Anterior cingulate cortex (tissue), 58 donors: ENCODE data around the gene ULK3.
A peak's percentile ranks its signal among the peaks of the same experiment; 100 is the strongest.

Experiments used
- DNase-seq, 58 donors: peaks; one replicate each; lab custom pipeline; 2025; lab: John Stamatoyannopoulos, UW

Gene ULK3

DNA sequence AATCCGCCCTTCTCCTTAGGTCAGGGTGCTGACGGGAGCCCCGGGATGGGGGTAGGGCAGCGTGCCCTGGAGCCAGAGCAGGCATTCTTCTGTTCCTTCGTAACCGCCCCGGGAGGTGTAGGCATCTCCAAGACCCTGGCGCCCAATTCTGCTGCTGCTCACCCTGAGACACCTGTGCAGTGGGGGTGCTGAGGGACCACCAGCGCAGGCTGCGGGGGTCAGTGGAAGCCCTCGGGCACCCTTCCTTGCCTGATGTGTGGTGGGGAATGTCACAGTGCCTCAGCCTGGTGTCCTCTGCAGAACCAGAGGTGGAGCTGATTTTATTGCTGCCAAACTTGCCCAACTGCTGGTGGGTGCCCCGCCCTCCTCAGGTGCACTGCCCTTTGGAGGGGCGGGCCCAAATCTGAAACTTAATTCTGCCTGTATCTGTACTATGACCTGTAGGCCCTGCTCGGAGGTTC lies 53.8 kb downstream of the ULK3 start:
- DNase-seq = no peak

DNA sequence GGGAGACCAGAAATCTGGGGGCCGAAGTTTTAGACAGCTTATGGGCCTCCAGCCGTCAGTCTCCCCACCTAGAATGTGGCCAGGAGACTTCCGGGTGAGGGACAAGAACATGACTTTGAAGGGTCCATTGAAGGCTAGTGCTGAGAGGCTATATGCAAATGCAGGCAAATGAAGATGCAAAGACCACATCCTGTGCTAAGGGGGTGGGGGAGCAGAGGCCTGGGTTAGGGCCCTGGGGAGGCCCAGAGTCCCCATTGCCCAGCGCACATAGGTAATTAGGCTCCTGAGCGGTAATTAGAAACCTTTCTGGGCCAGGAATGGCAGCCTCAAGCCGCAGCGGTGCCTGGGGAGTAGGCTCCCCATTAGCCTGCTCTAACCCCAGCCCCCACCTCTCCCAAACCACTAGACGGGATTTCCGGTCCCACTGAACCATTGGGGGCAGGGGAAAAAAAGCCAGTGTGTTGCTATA lies 54.2 kb downstream of the ULK3 start:
- no peak for DNase-seq

DNA sequence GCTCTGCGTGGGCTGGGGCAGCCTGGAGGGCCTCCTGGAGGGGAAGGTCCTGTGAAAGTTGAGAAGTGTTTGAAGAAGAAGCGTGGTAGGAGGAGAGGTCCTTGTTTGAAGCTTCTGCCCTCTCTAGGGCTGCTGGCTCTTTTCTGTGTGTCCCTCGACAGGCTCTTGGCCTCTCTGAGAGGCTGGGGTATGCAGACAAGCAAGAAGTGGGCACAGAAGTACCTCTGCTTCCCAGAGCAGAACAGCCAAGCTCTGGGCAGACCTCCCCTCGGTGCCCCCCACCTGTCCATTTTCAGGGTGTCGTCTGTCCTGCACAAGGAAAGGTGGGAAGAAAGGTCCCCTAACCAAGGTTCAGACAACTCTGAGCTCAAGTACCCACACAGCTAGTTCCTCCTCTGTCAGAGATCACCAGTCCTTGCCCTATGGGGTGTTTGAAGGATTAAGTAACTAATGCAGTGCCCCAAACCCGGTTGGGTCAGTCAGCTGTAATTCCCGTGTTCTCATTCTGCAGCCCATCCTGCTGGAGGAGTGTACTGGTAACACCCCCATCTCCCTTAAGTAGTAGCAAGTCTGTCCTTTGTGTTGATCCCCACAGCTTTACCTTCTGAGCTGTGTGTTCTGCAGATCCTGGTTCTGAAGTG lies 54.8 kb downstream of the ULK3 start:
- DNase-seq = no peak

DNA sequence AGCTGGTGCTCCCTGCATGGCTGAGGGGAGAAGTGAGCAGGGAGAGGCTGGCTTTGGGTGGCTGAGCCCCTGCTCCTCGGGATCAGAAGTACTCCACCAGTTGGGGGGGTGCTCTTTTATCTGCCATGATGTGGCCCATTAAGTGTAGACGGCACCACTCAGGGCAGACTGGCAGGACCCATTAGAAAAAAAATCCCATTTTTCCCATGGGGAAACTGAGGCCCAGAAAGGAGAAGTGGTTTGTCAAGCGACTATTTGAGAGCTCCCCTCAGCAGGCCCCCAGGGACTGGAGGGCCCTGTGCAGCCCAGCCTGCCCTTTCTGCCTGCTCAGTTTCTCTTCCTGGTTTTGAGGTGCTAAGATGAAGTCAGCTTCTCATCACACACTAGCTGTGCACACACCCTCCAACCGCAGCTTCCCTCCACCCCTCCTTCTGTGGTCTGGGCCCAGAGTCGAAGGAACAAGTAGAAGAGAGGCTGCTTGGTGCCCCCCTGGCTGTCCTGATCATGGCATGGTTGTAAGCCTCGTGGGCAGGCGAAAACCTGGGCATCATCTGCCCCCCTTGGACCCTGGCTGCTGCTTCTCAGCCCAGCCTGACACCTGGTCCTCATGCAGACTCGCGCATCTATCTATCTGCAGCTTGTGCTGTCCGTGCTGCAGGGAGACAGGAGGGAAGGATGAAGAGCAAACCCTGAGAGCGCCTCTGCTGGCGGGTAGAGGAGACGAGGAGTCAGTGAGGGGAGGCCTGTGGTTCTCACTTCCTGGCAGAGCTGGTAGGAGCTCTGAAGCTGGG lies 55.5 kb downstream of the ULK3 start:
- peak in 46 of 58 donors; percentile 11 to 82 (median 50) for DNase-seq

DNA sequence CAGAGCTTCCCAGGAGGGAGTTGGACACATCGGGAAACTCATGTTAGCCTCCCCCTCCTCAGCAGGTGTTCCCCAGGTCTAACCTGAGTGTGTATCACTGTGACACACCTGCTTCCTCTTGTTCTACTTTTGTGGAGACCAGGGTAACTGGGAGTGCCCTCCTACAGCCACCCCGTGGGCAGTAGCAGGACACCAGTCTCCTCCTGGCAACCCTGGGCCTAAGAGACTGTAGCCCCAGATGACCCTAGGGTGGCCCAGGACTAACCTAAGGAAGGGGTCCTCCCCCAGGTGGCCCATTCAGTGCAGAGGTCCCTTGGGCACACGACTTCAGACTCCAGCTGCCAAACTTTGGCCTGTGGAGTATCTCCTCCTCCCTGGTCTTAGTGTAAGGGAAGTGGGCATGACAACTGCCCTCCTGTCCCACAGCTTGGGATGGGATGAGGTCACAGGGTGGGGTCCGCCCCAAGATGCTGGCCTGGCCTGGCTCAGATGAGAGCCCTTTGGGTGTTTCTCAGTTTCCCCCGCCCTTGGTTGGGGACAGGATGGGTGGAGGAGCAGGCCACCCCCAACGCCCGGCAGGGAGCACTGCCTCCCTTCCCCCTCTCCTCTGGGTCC lies 56.3 kb downstream of the ULK3 start:
- no peak for DNase-seq
